Panc1 (cell line): Measurements from ENCODE around the gene PSMC1. TPM values are rescaled to one million over a fixed set of nuclear protein-coding genes. Genes with fewer than 3 reads are reported as not detected.

Experiments
- ATAC-seq: fragments of 200-7000 bp; cut with Tn5 transposase; 2 replicates; pipeline ENCODE4 v1.9.1; 2020; ENCODE audit warnings: mild to moderate bottlenecking, moderate library complexity
- BruUV-seq: library from RNA; stranded (reverse); fragments of 400-500 nt; replicated peaks from 2 replicates; lab custom pipeline; 2021; lab: Mats Ljungman, UMichigan
- CTCF ChIA-PET: fragments of 300-600 bp; sonication (Branson Sonifier 250); formaldehyde crosslinking; loops from one replicate; lab custom pipeline; 2022; ENCODE audit warnings: antibody characterized with exemption; lab: Charles Lee
- POLR2A ChIA-PET: fragments of 300-600 bp; sonication (Branson Sonifier 250); formaldehyde crosslinking; loops from one replicate; lab custom pipeline; 2022; ENCODE audit warnings: antibody characterized with exemption; lab: Charles Lee
- DNase-seq: peaks from one replicate; pipeline ENCODE4 v3.0.0-alpha.2; 2010; ENCODE audit warnings: low read depth, low spot score
- H3K27ac ChIP-seq: 2 replicates; pipeline ENCODE4 v1.5.1; 2011; ENCODE audit warnings: mild to moderate bottlenecking, low read length, inconsistent platforms
- H3K27me3 ChIP-seq: fragments of 200-500 bp; sonication (Bioruptor generic); 2 replicates; pipeline ENCODE4 v1.6.0; 2014; ENCODE audit warnings: low read length, inconsistent platforms; ENCODE audit not compliant: control insufficient read depth, insufficient read depth
- H3K36me3 ChIP-seq: fragments of 200-500 bp; sonication (Bioruptor generic); 2 replicates; pipeline ENCODE4 v1.5.1; 2014; ENCODE audit warnings: inconsistent platforms, mild to moderate bottlenecking, low read length, moderate library complexity; ENCODE audit not compliant: control insufficient read depth, insufficient read depth
- H3K4me1 ChIP-seq: 2 replicates; pipeline ENCODE4 v1.5.1; 2011; ENCODE audit warnings: inconsistent platforms, mild to moderate bottlenecking, low read length, moderate library complexity; ENCODE audit not compliant: control insufficient read depth, insufficient read depth
- H3K4me3 ChIP-seq, 2 experiments: 2 replicates each; pipeline ENCODE4 v1.5.1; 2011 to 2012; ENCODE audit warnings: low read depth in 2 of 2, low read length in 2 of 2, mild to moderate bottlenecking in 2 of 2, inconsistent platforms in 1 of 2, moderate library complexity in 1 of 2
- H3K9me3 ChIP-seq: fragments of 200-500 bp; sonication (Bioruptor generic); 2 replicates; pipeline ENCODE4 v1.5.1; 2014; ENCODE audit warnings: low read depth, mild to moderate bottlenecking, inconsistent platforms, low read length, moderate library complexity; ENCODE audit not compliant: control insufficient read depth, insufficient read depth
- POLR2AphosphoS5 ChIP-seq: IDR thresholded peaks from 2 replicates; pipeline ENCODE4 v1.6.1; 2012; ENCODE audit warnings: mild to moderate bottlenecking, low read depth, low read length, moderate library complexity
- REST ChIP-seq, 2 experiments: IDR thresholded peaks; 2 replicates each; pipeline ENCODE4 v1.6.1; 2011 to 2012; ENCODE audit warnings: low read depth in 2 of 2, control low read depth in 1 of 2, low read length in 1 of 2, mild to moderate bottlenecking in 1 of 2, moderate library complexity in 1 of 2; ENCODE audit not compliant: insufficient read depth in 1 of 2
- SIN3A ChIP-seq: IDR thresholded peaks from 2 replicates; pipeline ENCODE4 v1.6.1; 2012; ENCODE audit warnings: low read depth, mild to moderate bottlenecking, low read length, moderate library complexity, borderline replicate concordance; ENCODE audit not compliant: insufficient read depth
- TCF7L2 ChIP-seq: IDR thresholded peaks from 2 replicates; pipeline ENCODE4 v1.6.1; 2011; ENCODE audit warnings: mild to moderate bottlenecking, low read depth, low read length, inconsistent platforms
- in situ Hi-C: cut with HindIII; loops from 2 replicates; pipeline ENCODE4 v1.10.0; 2016; ENCODE audit warnings: low sequenced_read_pairs, low pct_unique_long_range_greater_than_20kb
- intact Hi-C: fragments of 100-400 bp; cut with micrococcal nuclease; formaldehyde crosslinking; loops from one replicate; pipeline ENCODE4 v1.10.0; 2022; ENCODE audit not compliant: unreplicated experiment
- total RNA-seq: library from RNA; stranded (reverse); gene quantifications from one replicate; pipeline ENCODE4 v1.2.1, GENCODE V29; 2021; ENCODE audit not compliant: unreplicated experiment
- TF ChIP-seq, protein P1 (sequence below): fragments of 450-650 bp; IDR thresholded peaks from 2 replicates; pipeline ENCODE4 v1.5.1; 2017; ENCODE audit warnings: mild to moderate bottlenecking

Gene PSMC1
- total RNA-seq, 1 experiment from 2014 or later: 112 TPM

- DNase-seq: no peak
- TF ChIP-seq, protein P1, sequence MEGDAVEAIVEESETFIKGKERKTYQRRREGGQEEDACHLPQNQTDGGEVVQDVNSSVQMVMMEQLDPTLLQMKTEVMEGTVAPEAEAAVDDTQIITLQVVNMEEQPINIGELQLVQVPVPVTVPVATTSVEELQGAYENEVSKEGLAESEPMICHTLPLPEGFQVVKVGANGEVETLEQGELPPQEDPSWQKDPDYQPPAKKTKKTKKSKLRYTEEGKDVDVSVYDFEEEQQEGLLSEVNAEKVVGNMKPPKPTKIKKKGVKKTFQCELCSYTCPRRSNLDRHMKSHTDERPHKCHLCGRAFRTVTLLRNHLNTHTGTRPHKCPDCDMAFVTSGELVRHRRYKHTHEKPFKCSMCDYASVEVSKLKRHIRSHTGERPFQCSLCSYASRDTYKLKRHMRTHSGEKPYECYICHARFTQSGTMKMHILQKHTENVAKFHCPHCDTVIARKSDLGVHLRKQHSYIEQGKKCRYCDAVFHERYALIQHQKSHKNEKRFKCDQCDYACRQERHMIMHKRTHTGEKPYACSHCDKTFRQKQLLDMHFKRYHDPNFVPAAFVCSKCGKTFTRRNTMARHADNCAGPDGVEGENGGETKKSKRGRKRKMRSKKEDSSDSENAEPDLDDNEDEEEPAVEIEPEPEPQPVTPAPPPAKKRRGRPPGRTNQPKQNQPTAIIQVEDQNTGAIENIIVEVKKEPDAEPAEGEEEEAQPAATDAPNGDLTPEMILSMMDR: no peak
- TF ChIP-seq SIN3A (no peak), REST (IDR thresholded peaks at IDR 0.05; ENCODE audit: insufficient read depth in 1 of 2, low read depth in 2 of 2, low read length in 1 of 2) (no peak), TCF7L2 (no peak), POLR2AphosphoS5 (no peak)
- Histone ChIP-seq H3K27me3 (no peaks in the 10 kb centered on the region), H3K9me3 (no peaks in the 10 kb centered on the region), H3K4me1 (no peaks in the 10 kb centered on the region), H3K36me3 (no peaks in the 10 kb centered on the region), H3K4me3 (no peak overlapping the region), H3K27ac (no peak overlapping the region)
- ChIA-PET CTCF (no interaction called here), POLR2A (no interaction called here)
- BruUV-seq: no TSS peak
- ATAC-seq: no peak
- in situ Hi-C loops (no loop called here), intact Hi-C loops (no loop called here)
These were observed 34.1 kb downstream of the PSMC1 start for GRCh38 chr14:90290337-90291011.

DNA sequence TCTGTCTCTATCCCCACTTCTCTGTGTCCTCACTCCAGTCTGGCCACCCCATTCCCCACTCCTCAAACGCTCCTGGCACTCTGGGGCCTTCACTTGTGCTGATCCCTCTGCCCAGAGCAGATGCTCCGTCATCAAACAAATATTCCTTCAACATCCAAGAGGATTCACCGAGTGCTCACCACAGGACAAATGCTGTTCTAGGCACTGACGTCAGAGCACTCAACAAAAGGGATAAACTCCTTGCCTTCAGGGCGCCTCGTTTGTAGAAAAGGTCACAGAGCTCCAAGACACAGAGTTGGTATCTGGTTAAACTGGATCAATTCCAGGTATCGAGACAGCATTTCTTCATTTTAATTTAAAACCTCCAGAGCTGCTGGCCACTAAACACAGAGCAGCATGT is 35.3 kb downstream of the PSMC1 start:
- H3K4me1 ChIP-seq: no peaks in the 10 kb centered on the region
- BruUV-seq: no TSS peak
- TF ChIP-seq REST (IDR thresholded peaks at IDR 0.05; ENCODE audit: insufficient read depth in 1 of 2, low read depth in 2 of 2, low read length in 1 of 2) (no peak), TCF7L2 (no peak), POLR2AphosphoS5 (no peak), SIN3A (no peak)
- TF ChIP-seq, protein P1: no peak
- CTCF ChIA-PET: no interaction called here
- in situ Hi-C loops (no loop called here), intact Hi-C loops (no loop called here)
- POLR2A ChIA-PET: no interaction called here
- no peaks in the 10 kb centered on the region for H3K9me3 ChIP-seq
- no peak for DNase-seq
- H3K27me3 ChIP-seq: no peaks in the 10 kb centered on the region
- no peak overlapping the region for H3K4me3 ChIP-seq
- H3K36me3 ChIP-seq: no peaks in the 10 kb centered on the region
- ATAC-seq: no peak
- H3K27ac ChIP-seq: no peak overlapping the region
